Non-pigmented ciliary epithelial cell (primary cell): Measurements from ENCODE around the gene CPNE1.

Experiments
- DNase-seq: peaks from one replicate; pipeline ENCODE4 v3.0.0-alpha.2; 2010; ENCODE audit warnings: low read depth

CPNE1 gene

DNA sequence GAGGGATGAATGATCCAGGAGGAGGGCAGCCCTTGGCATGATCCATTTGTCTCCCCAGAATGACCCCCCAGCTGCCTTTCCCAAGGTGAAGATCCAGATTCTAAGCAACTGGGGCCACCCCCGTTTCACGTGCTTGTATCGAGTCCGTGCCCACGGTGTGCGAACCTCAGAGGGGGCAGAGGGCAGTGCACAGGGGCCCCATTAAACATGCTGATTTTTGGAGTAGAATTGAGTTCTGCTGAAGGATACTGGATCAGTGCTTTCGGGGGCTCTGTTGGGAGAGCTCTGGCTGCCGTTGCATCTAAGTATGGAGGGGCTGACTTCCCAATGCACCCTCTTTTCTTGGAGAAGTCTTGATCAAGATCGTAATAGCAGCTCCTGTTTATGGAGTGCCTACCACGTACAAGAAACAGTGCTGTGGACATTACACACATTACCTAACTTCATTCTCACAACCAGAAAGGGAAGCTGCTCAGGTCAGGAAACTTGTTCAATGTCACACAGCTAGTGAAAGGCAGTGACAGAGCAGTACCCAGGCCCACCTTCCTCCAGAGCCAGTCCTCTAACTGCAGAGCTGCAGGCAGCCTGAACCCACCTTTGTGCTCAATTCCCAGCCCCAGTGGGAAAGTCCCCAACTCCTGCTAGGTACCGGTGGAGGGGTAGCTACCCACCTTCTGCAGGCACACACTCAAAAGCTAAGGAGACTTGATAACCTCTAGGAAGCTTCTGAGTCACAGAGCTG, 43.7 kb downstream of the CPNE1 start:
- DNase-seq: no peak

- DNase-seq: no peak
Measured at GRCh38 chr20:35619196-35620095, 45.3 kb downstream of the CPNE1 start.

GRCh38 chr20:35618263-35619131, 46.2 kb downstream of the CPNE1 start:
- DNase-seq: no peak

DNA sequence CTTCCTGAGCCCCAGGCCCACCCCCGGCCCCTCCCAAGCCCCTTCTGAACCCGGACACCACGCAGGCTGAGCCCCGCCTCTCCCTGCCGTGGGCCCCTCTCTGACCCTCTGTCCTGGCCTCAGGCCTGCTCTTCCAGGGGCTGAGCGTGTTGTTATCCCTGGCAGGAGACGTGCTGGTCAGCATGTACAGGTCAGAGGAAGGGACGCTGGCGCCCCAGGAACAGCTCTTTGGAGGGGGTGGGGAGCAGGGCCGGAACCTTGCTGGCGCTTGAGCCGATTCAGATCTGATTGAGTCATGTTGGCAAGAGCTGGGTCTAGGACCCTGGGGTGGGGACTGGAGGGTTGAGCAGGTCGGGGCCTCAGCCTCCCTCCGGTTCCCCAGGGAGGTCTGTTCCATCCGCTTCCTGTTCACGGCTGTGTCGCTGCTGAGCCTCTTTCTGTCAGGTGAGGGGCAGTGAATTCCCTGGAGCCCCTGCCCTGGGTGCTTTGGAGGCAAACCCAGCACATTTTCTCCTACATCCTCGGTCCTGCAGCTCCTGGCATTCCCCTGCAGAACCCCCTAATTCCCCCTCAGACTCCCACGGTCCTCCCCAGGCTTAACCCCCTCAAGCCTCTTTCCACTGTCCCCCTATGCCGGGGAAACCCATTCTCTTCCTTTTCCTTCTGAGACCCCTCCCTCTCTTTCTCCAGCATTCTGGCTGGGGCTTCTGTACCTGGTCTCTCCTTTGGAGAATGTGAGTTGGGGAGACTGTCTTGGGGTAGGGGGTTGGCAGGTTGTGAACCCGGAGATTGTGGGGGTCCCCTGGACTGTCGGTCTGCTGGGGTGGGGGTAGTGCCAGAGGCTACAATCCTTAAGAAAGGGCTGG, 47.1 kb downstream of the CPNE1 start:
- DNase-seq: no peak

- DNase-seq: no peak
Measured at GRCh38 chr20:35616465-35617396, 48.0 kb downstream of the CPNE1 start.

DNA sequence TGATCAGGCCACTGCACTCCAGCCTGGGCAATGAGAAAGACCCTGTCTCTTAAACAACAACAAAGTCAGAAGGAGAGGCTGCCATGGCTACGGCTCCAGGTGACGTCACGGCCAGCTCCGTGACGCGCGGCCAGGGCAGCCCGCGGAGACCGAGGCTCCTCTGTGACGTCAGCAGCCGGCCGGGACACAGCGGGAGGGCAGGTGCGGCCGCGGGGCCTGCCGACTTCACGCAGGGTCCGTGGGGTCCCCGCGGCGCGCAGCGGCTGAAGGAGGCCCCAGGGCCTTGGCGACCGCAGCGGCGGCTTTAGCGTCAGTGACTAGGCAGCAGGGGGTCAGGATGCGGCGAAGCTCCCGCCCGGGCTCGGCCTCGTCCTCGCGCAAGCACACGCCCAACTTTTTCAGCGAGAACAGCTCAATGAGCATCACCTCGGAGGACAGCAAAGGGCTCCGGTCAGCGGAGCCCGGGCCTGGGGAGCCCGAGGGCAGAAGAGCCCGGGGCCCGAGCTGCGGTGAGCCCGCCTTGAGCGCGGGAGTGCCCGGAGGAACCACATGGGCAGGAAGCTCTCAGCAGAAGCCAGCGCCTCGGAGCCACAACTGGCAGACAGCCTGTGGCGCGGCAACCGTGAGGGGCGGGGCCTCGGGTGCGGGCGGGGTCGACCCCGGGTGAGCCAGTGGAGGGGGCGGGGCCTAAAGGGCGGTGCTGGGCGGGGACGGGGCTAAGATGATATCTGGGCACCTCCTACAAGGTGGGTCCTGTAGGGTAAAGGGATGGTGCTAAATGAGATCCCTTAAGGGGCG, 48.8 kb downstream of the CPNE1 start, which contains the start of gene SPAG4:
SPAG4 (plus strand) TSS at position 163 of the 798 bp plus-strand sequence; CDS start at position 338, 175 bp downstream.
- DNase-seq: peak; percentile 98

- DNase-seq: no peak
Measured at GRCh38 chr20:35611482-35611881, 53.2 kb downstream of the CPNE1 start.

DNA sequence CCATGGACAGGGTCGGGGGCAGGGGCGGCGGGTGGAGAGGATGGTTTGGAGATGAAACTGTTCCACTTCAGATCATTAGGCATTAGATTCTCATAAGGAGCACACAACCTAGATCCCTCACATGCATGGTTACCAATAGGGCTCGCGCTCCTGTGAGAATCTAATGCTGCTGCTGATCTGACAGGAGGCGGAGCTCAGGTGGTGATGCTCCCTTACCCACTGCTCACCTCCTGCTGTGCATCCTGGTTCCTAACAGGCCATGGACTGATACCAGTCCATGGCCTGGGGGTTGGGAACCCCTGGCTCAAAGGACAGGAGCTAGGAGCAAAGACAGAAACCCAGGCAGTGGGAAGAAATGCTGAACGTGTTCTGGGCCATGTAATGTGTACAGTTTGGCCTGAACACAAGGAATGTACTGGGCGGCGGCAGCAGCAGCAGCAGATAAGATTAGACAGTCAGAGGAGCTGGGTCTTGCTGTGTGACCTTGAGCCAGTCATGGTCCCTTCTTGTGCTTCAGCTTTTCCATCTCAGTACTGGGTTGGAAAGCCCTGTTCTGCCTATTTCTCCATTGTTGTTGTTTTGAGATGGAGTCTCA, 53.8 kb downstream of the CPNE1 start:
- no peak for DNase-seq

GRCh38 chr20:35607003-35607735, 57.5 kb downstream of the CPNE1 start:
- DNase-seq: no peak

DNA sequence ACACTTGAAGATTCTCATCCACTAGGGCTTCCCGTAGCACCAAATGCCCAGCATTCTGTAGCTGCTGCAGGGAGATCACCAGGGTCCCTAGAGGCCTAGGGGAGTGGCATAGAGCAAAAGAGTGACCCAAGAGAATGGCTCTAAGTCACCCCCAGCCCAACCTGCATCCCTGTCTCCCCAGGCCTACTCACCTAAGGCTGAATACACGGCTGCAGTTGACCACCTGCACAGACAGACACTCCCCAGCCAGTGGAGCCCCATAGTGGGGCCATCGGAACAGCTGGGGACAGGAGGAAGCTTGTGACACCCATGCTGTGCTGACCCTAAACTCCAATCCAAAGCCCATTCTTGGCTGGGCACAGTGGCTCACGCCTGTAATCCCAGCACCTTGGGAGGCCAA, 58.6 kb downstream of the CPNE1 start:
- no peak for DNase-seq

DNA sequence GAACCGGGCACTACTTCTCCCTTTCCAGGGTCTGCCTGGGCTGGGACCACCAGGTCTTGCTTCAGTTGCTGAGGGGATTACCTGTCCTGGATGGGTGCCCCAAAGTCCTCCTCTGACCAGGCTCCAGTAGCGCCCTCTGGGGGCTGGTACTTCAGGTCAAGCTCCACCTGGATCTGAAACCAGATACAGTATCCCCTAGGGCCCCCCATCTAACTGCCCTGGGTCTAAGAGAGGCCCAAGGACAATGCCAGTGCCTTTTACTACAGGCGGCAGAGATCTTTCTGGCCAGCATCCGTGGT, 60.3 kb downstream of the CPNE1 start:
- DNase-seq: no peak

- no peak for DNase-seq
Measured at GRCh38 chr20:35603695-35604448, 60.8 kb downstream of the CPNE1 start.

DNA sequence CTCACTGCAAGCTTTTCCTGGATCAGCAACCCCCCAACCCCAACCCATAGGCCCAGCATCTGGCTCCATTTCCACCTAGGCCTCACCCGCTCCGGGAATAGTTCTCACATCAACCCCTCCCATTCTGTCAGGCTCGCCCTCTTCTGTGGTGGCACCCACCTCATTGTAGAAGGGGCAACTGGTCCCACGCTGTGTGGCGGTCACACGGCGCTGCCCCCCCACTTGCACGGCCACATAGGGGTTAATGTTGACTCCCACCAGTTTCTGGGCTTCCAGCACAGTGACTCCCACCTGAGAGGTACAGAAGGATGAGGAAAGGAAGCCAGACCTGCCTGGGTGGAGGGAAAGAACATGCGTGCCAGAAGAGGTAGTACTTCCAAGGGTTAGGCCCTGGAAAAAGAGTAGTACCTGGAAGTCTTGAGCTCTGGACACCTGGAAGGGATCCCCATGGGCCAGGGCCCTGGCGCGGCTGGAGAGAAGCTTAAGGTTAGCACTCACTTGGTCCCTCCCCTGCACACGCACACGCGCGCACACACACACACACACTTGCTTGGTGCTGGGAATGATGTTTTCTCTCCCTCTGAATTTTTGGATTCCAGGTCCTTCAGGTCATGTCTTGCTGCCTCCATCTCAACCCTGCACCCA, 61.7 kb downstream of the CPNE1 start:
- no peak for DNase-seq

GRCh38 chr20:35601990-35602389, 62.7 kb downstream of the CPNE1 start:
- no peak for DNase-seq

DNA sequence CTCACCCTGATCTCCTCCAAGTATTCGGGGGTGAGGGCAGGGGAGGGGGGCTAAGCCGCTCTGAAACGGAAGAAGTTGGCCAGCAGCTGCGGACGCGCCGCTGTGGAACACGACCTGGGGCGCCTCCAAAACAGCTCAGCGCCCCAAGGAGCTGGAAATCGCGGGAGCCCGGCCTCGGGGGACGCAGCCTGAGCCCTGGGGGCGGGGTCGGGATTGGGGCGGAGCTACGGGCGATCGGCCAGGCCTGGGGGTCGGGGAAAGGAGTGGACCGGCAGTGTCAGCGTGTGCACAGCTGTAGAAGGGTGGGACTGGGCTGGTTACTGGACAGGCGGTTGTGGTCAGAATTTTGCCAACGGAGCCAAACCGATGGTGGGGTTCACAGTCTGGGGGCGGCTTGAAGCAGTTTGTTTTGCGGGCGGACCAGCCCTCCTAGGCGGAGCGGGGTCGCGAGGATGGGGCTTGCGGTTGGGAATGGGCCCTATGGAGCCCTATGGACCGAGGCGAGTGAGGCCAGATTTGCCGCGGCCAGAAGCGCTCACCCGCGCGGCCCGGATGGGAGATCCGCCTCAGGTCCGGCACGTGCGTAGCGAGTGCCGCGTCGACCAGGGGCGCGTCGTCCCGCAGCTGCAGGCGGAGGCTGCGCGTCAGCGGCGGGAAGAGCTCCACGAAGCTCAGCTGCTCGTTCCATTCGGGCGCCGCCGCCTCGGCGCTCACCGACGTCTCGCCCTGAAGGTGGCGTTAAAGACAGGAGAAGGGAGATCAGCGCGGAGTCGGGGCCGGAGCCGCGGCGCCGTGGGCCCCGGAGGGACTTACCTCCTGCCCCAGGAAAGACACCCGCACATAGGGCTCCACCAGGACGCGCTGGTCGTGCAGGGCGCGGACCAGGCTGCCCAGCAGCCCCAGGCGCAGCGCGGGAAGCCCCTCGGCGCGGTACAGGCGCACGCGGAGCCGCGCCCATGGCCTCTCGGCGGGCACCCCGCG, 63.4 kb downstream of the CPNE1 start:
- no peak for DNase-seq
